Right lobe of liver (tissue), 4 donors: ENCODE data around the gene SLC39A7.

Experiments
- POLR2A ChIP-seq: fragments of 450-650 bp; IDR thresholded peaks from one replicate; pipeline ENCODE4 v1.6.1; 2017; ENCODE audit warnings: antibody characterized with exemption, mild to moderate bottlenecking
- TF ChIP-seq, protein P1 (sequence below), 4 donors: fragments of 200-600 bp in 3 of 4; fragments of 450-650 bp in 1 of 4; IDR thresholded peaks; one replicate each; pipeline versions ENCODE4 v1.5.1 to v1.8.0; 2016 to 2022; ENCODE audit warnings: antibody characterized with exemption in 4 of 4, mild to moderate bottlenecking in 2 of 4
- donor health status: DM: no; HTN: no; CAD: no.
- donor health status: DM: no; HTN: no; CAD: no.
- donor health status: DM: no; HTN: yes; CAD: no.

GRCh38 chr6:33217681-33218080 lies 17.0 kb downstream of the SLC39A7 start:
- TF ChIP-seq, protein P1, sequence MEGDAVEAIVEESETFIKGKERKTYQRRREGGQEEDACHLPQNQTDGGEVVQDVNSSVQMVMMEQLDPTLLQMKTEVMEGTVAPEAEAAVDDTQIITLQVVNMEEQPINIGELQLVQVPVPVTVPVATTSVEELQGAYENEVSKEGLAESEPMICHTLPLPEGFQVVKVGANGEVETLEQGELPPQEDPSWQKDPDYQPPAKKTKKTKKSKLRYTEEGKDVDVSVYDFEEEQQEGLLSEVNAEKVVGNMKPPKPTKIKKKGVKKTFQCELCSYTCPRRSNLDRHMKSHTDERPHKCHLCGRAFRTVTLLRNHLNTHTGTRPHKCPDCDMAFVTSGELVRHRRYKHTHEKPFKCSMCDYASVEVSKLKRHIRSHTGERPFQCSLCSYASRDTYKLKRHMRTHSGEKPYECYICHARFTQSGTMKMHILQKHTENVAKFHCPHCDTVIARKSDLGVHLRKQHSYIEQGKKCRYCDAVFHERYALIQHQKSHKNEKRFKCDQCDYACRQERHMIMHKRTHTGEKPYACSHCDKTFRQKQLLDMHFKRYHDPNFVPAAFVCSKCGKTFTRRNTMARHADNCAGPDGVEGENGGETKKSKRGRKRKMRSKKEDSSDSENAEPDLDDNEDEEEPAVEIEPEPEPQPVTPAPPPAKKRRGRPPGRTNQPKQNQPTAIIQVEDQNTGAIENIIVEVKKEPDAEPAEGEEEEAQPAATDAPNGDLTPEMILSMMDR (IDR thresholded peaks at IDR 0.05), result no peak
- no peak for TF ChIP-seq POLR2A
